Right lobe of liver (tissue), 6 donors: ENCODE data around the gene METAP1D. TPM values are rescaled to one million over a fixed set of nuclear protein-coding genes. Genes with fewer than 3 reads are reported as not detected.

Experiments
- ATAC-seq, 4 donors: fragments of 200-7000 bp; cut with Tn5 transposase; one replicate each; pipeline ENCODE4 v1.9.1; 2020; ENCODE audit warnings: mild to moderate bottlenecking in 4 of 4, moderate library complexity in 4 of 4
- DNase-seq, 3 donors: peaks; one replicate each; pipeline ENCODE4 v3.0.0-alpha.2; 2020
- H3K27ac ChIP-seq, 3 donors: fragments of 200-600 bp; one replicate each; pipeline ENCODE4 v1.8.0; 2022
- H3K27me3 ChIP-seq, 2 donors: fragments of 200-600 bp; one replicate each; pipeline ENCODE4 v1.8.0; 2022
- H3K36me3 ChIP-seq, 4 donors: fragments of 200-600 bp; sonication (generic) in 1 of 4; one replicate each; pipeline versions ENCODE4 v1.5.1 to v1.8.0; 2017 to 2022; ENCODE audit warnings: control low read depth in 1 of 4
- H3K4me1 ChIP-seq, 4 donors: fragments of 200-600 bp; sonication (generic) in 1 of 4; one replicate each; pipeline versions ENCODE4 v1.5.1 to v1.8.0; 2017 to 2022; ENCODE audit warnings: control low read depth in 1 of 4
- H3K4me3 ChIP-seq, 3 donors: fragments of 200-600 bp; one replicate each; pipeline ENCODE4 v1.8.0; 2022
- H3K9me3 ChIP-seq, 4 donors: fragments of 200-600 bp; sonication (generic) in 1 of 4; one replicate each; pipeline versions ENCODE4 v1.5.1 to v1.8.0; 2017 to 2022; ENCODE audit warnings: control low read depth in 1 of 4
- POLR2A ChIP-seq: fragments of 450-650 bp; IDR thresholded peaks from one replicate; pipeline ENCODE4 v1.6.1; 2017; ENCODE audit warnings: antibody characterized with exemption, mild to moderate bottlenecking
- WGBS: methylation state at CpG from one replicate; pipeline ENCODE4 v1.1.6; 2018; ENCODE audit warnings: low coverage, low lambda C conversion rate; ENCODE audit not compliant: insufficient coverage; ENCODE audit errors: missing lambda C conversion rate; 5-methylcytosine and 5-hydroxymethylcytosine counted together
- intact Hi-C, 2 donors: fragments of 100-400 bp; cut with DNase I; formaldehyde crosslinking; loops; one replicate each; pipeline versions ENCODE4 v1.11.2 to v1.14.1; 2022
- total RNA-seq, 6 experiments: library from RNA; depleted of rRNA in 2 of 6; stranded (reverse); fragments of >200 nt in 2 of 6; fragmentation: NEBNext Ultra II Directional in 3 of 6; extraction: Animal tissue kit (Norgen Biotek cat#: 25700) in 3 of 6; gene quantifications; one replicate each; pipeline versions ENCODE4 v1.1.0 to v1.2.4, GENCODE V29; 2016 to 2023
- TF ChIP-seq, protein P1 (sequence below), 4 donors: fragments of 200-600 bp in 3 of 4; fragments of 450-650 bp in 1 of 4; IDR thresholded peaks; one replicate each; pipeline versions ENCODE4 v1.5.1 to v1.8.0; 2016 to 2022; ENCODE audit warnings: antibody characterized with exemption in 4 of 4, mild to moderate bottlenecking in 2 of 4
- donor health status: DM: no; HTN: yes; CAD: no.
- donor health status: DM: no; HTN: no; CAD: no.
- donor health status: DM: no; HTN: no; CAD: no.
- donor health status: DM: no; HTN: yes; CAD: no.
- donor health status: DM: no; HTN: yes; CAD: no.

The METAP1D gene
- total RNA-seq, 6 experiments from 2014 or later: 2.4 to 8.2 (median 4.6) TPM

DNA sequence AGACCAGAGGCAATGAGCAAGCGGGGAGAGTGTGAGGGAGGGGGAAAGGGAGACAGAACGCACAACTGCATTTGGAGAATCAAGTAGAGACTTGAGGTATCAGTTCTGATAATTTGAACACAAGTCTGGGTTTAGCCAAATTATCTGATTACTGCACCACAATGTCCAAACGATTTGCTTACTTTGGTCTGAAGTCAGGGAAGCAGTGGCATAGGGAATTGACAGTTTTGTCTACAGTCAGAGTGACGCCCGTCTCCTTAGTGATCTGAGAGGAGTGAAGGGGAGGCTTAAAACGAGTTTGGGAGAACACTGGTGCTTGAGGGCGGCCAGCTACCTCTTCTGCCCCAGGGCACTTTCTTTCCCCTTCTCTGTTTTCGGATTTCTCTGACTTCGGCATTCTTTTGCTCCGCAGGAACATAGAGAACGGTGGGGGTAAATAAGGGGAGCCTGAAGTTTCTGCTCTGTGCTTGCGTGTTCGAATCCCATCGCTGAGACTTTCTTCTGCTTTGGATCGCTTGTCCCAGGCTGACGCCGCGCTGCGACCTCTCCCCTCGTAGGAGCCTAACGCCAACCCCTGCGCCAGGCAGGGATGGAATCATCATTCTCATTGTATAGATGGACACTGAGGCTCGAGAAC, 105.8 kb downstream of the METAP1D start:
- no peak overlapping the region for H3K27ac ChIP-seq
- WGBS: 3% methylated on average over 22 of the region's 23 CpGs
- no peaks in the 10 kb centered on the region for H3K9me3 ChIP-seq
- DNase-seq (no peak), ATAC-seq (no peak)
- no peak overlapping the region for H3K4me3 ChIP-seq
- no peaks in the 10 kb centered on the region for H3K36me3 ChIP-seq
- TF ChIP-seq POLR2A: no peak
- TF ChIP-seq, protein P1, sequence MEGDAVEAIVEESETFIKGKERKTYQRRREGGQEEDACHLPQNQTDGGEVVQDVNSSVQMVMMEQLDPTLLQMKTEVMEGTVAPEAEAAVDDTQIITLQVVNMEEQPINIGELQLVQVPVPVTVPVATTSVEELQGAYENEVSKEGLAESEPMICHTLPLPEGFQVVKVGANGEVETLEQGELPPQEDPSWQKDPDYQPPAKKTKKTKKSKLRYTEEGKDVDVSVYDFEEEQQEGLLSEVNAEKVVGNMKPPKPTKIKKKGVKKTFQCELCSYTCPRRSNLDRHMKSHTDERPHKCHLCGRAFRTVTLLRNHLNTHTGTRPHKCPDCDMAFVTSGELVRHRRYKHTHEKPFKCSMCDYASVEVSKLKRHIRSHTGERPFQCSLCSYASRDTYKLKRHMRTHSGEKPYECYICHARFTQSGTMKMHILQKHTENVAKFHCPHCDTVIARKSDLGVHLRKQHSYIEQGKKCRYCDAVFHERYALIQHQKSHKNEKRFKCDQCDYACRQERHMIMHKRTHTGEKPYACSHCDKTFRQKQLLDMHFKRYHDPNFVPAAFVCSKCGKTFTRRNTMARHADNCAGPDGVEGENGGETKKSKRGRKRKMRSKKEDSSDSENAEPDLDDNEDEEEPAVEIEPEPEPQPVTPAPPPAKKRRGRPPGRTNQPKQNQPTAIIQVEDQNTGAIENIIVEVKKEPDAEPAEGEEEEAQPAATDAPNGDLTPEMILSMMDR (IDR thresholded peaks at IDR 0.05): no peak
- H3K27me3 ChIP-seq: peaks cover 26 to 76% of the 10 kb centered on the region in 2 donors
- peaks cover 0 to 43% (median 7%) of the 10 kb centered on the region in 4 donors for H3K4me1 ChIP-seq
- intact Hi-C loops: loop anchor here (10.0 kb wide), 4 partner anchors 291 to 531 kb away; no protein-coding TSS in a partner anchor

DNA sequence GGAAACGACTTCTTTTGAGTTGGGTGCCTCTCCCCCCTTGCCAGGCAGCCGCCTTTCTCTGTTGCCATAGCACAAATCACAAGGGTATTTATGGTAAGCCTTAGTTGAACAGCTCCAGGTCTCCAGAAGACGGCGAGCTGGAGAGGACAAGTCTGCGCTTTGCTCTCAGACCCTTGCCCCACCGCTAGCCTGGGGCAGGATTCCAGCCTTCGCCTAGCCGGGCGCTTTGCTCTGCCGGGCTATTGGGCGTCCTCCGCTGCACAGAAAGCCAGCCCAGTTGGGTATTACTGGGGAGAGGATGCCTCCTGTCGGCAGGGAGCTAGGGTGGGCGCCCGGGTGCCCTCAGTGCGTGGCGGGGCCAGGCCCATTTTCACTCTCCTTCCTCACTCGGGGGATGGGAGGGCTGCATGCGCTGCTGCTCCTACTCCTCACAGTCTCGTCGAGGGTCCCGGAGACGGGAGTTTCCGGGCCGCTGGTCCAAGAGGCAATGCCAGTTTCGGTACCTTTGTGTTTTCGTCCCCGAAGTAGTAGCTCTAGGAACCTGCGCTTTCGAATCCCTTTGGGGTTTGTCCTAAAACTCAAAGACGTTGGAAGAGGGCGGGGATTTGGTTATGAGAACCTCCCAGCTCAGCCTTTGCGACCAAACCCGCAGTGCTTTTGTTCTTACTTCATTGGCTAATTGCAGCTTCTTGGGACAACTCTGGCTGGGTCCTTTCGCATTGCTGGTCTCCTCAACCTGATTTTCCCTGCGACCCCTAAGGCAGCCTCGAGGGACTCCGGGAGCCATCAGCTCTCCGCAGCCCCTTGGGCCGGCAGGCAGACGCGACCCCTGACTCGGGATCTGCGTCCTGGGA, 106.6 kb downstream of the METAP1D start:
- intact Hi-C loops: loop anchor here (10.0 kb wide), 4 partner anchors 292 to 532 kb away; no protein-coding TSS in a partner anchor
- no peak for TF ChIP-seq POLR2A
- TF ChIP-seq, protein P1 (IDR thresholded peaks at IDR 0.05): peak; percentile 29 to 43 (median 36)
- Histone ChIP-seq H3K27me3 (peaks cover 26 to 69% of the 10 kb centered on the region in 2 donors), H3K27ac (no peak overlapping the region), H3K36me3 (no peaks in the 10 kb centered on the region), H3K9me3 (no peaks in the 10 kb centered on the region), H3K4me1 (peaks cover 0 to 35% (median 7%) of the 10 kb centered on the region in 4 donors), H3K4me3 (no peak overlapping the region)
- ATAC-seq: peak; percentile 49 to 67 (median 62)
- WGBS: 6% methylated on average over 21 of the region's 44 CpGs
- no peak for DNase-seq

DNA sequence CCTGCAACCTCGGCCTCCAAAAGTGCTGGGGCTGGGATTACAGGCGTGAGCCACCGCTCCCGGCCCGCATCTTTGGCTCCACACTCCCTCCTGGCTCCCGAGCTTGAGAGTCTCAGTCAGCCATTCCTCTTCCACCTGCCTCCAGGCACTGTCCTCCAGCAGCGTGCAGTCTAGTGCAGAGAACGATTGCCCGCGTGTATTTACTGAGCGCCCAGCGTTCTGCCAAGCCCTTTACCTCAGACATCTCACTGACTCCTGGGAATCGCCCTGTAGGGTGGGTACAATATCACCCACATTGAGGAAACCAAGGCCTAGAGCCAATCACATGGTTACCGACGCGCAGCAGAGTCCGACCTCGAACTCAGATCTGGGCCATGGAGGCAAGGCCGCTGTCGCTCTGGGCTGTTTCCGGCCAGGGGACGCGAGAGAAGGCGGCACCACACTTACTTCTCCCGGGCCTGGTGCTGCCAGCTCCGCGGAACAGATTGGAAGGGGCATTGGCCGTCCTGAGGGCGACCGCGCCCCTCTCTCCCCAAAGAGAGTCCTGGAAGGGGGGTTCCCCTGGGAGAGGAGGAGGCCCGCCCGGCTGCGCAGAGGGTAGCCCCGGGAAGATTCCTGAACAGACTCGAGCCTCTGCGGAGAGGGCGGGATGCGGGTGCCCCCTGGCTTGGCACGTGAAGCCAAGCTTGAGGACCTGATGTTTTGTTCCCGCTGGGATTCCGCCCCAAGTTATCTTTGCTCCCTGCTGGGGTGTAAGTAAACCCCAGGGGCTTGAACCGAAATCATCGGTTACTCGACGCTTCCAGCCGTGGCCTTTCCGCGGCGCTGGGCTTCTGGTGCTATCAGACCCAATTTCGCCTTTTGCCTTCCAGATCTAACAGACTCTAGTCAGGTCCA, 108.2 kb downstream of the METAP1D start:
- DNase-seq: no peak
- 9% methylated on average over 26 of the region's 51 CpGs for WGBS

More for the DNA sequence above, 108.2 kb downstream of the METAP1D start:
- H3K4me1 ChIP-seq: peaks cover 0 to 21% (median 2%) of the 10 kb centered on the region in 4 donors
- TF ChIP-seq, protein P1 (IDR thresholded peaks at IDR 0.05): no peak
- no peak for TF ChIP-seq POLR2A
- H3K27ac ChIP-seq: no peak overlapping the region
- ATAC-seq: no peak
- H3K27me3 ChIP-seq: peaks cover 19 to 55% of the 10 kb centered on the region in 2 donors
- intact Hi-C loops: loop anchor here (10.0 kb wide), 4 partner anchors 293 to 533 kb away; no protein-coding TSS in a partner anchor
- H3K9me3 ChIP-seq: no peaks in the 10 kb centered on the region
- no peak overlapping the region for H3K4me3 ChIP-seq
- no peaks in the 10 kb centered on the region for H3K36me3 ChIP-seq
